ENCODE data around the gene R3HCC1L. TPM values are rescaled to one million over a fixed set of nuclear protein-coding genes. Genes with fewer than 3 reads are reported as not detected.
"Not testable (repeated sequence)": the region's sequence is repeated elsewhere in the genome, so short reads cannot be mapped to it uniquely, and the experiment has no call there.

The R3HCC1L gene
- total and polyA plus RNA-seq, 2 experiments from 2014 or later: 5.2 to 12.7 TPM

DNA sequence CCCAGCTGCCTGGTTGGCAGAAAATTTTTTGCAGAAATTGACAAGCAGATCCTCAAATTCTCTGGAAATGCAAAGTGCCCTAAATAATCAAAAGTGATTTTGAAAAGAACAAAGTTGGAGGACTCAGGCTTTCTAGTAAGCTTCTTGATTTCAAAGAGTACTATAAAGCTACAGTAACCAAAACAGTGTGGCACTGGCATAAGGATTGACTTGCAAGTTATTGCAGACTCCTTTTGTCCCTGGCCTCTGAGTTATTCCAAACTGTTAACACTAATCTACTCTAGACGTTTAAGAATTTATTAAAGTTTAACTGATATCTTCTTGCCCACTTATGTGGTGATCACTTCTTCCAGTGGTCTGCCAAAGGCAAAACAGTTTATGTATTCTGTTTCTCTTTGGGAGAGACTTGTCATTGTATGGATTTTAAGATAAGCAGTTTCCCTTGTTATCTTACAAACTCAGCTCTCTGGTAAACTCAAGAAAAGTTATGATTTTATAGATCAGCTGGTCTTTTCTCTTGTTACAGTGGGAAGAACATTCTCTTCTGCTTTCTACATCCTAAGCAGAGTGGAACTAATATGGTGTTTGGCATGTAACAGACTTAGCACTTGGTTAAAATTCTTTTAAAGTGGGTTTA lies 92.2 kb downstream of the R3HCC1L start:
- H3K4me1 ChIP-seq (ENCODE audit: insufficient read depth): no peaks in the 10 kb centered on the region
- H3K27me3 ChIP-seq: no peaks in the 10 kb centered on the region
- no peak overlapping the region for H2AFZ ChIP-seq
- H3K9me2 ChIP-seq (replicated peaks; ENCODE audit: insufficient read depth): no peaks in the 10 kb centered on the region
- WGBS (ENCODE audit: low lambda C conversion rate, missing lambda C conversion rate): 75% methylated on average over 1 of the region's 1 CpG
- H3K36me3 ChIP-seq (replicated peaks; ENCODE audit: insufficient read depth, low read depth): no peaks in the 10 kb centered on the region
- DNase-seq (ENCODE audit: low spot score): no peak
- H3K27ac ChIP-seq: no peak overlapping the region
- no peak for TF ChIP-seq EZH2phosphoT487 (IDR thresholded peaks at IDR 0.05; ENCODE audit: low read depth, severe bottlenecking, unreplicated experiment)
- no peak for TF ChIP-seq EZH2 (IDR thresholded peaks at IDR 0.05; ENCODE audit: borderline replicate concordance)
- TF ChIP-seq, protein P1, sequence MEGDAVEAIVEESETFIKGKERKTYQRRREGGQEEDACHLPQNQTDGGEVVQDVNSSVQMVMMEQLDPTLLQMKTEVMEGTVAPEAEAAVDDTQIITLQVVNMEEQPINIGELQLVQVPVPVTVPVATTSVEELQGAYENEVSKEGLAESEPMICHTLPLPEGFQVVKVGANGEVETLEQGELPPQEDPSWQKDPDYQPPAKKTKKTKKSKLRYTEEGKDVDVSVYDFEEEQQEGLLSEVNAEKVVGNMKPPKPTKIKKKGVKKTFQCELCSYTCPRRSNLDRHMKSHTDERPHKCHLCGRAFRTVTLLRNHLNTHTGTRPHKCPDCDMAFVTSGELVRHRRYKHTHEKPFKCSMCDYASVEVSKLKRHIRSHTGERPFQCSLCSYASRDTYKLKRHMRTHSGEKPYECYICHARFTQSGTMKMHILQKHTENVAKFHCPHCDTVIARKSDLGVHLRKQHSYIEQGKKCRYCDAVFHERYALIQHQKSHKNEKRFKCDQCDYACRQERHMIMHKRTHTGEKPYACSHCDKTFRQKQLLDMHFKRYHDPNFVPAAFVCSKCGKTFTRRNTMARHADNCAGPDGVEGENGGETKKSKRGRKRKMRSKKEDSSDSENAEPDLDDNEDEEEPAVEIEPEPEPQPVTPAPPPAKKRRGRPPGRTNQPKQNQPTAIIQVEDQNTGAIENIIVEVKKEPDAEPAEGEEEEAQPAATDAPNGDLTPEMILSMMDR (IDR thresholded peaks at IDR 0.05; ENCODE audit: poor library complexity): no peak
- H3K4me3 ChIP-seq: no peak overlapping the region
- no peaks in the 10 kb centered on the region for H3K9me3 ChIP-seq (ENCODE audit: low read depth)
- no peak overlapping the region for H3K4me2 ChIP-seq
- H4K20me1 ChIP-seq (ENCODE audit: insufficient read depth, poor library complexity, severe bottlenecking): no peaks in the 10 kb centered on the region
- H3K79me2 ChIP-seq: peaks cover 16% of the 10 kb centered on the region

DNA sequence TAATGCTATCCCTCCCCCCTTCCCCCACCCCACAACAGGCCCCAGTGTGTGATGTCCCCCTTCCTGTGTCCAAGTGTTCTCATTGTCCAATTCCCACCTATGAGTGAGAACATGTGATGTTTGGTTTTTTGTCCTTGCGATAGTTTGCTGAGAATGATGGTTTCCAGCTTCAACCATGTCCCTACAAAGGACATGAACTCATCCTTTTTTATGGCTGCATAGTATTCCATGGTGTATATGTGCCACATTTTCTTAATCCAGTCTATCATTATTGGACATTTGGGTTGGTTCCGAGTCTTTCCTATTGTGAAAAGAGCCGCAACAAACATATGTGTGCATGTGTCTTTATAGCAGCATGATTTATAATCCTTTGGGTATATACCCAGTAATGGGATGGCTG lies 93.3 kb downstream of the R3HCC1L start:
- H2AFZ ChIP-seq; H3K36me3 ChIP-seq (replicated peaks; ENCODE audit: insufficient read depth, low read depth); H3K27ac ChIP-seq; DNase-seq (ENCODE audit: low spot score); H3K9me3 ChIP-seq (ENCODE audit: low read depth); H4K20me1 ChIP-seq (ENCODE audit: insufficient read depth, poor library complexity, severe bottlenecking); H3K4me1 ChIP-seq (ENCODE audit: insufficient read depth); H3K9me2 ChIP-seq (replicated peaks; ENCODE audit: insufficient read depth); H3K4me2 ChIP-seq; H3K4me3 ChIP-seq; H3K27me3 ChIP-seq: not testable (repeated sequence)
- peaks cover 16% of the 10 kb centered on the region for H3K79me2 ChIP-seq
- WGBS (ENCODE audit: low lambda C conversion rate, missing lambda C conversion rate): 100% methylated on average over 3 of the region's 3 CpGs

DNA sequence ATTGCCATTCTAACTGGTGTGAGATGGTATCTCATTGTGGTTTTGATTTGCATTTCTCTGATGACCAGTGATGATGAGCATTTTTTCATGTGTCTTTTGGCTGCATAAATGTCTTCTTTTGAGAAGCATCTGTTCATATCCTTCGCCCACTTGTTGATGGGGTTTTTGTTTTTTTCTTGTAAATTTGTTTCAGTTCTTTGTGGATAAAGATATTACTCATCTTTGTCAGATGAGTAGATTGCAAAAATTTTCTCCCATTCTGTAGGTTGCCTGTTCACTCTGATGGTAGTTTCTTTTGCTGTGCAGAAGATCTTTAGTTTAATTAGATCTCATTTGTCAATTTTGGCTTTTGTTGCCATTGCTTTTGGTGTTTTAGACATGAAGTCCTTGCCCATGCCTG lies 93.8 kb downstream of the R3HCC1L start:
- H3K9me2 ChIP-seq (replicated peaks; ENCODE audit: insufficient read depth); H3K9me3 ChIP-seq (ENCODE audit: low read depth); H3K4me2 ChIP-seq; H3K4me1 ChIP-seq (ENCODE audit: insufficient read depth); DNase-seq (ENCODE audit: low spot score); H3K4me3 ChIP-seq; H4K20me1 ChIP-seq (ENCODE audit: insufficient read depth, poor library complexity, severe bottlenecking); H3K27ac ChIP-seq; H3K36me3 ChIP-seq (replicated peaks; ENCODE audit: insufficient read depth, low read depth); H3K27me3 ChIP-seq; H2AFZ ChIP-seq: not testable (repeated sequence)
- 100% methylated on average over 1 of the region's 1 CpG for WGBS (ENCODE audit: low lambda C conversion rate, missing lambda C conversion rate)
- H3K79me2 ChIP-seq: peaks cover 16% of the 10 kb centered on the region

DNA sequence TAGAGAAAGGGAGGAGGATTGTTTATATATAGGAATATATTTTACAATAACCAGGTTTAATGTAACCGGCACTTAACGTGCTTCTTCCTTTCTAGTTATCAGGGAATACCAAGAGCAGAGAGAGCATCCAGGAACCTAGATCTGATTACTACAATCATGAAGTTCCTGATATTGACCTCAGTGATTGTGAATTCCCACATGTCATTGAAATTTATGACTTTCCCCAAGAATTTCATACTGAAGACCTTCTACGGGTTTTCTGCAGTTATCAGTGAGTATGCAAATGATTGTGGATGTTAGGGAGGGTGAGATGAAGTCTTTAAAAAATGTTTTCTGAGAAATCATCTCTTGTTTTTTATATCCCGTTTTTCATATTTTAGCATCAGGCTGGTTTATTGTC lies 97.0 kb downstream of the R3HCC1L start:
- H2AFZ ChIP-seq: no peak overlapping the region
- H3K9me2 ChIP-seq (replicated peaks; ENCODE audit: insufficient read depth): no peaks in the 10 kb centered on the region
- no peak for TF ChIP-seq EZH2phosphoT487 (IDR thresholded peaks at IDR 0.05; ENCODE audit: low read depth, severe bottlenecking, unreplicated experiment)
- TF ChIP-seq, protein P1 (IDR thresholded peaks at IDR 0.05; ENCODE audit: poor library complexity): no peak
- no peak for TF ChIP-seq EZH2 (IDR thresholded peaks at IDR 0.05; ENCODE audit: borderline replicate concordance)
- H3K36me3 ChIP-seq (replicated peaks; ENCODE audit: insufficient read depth, low read depth): peaks cover 5% of the 10 kb centered on the region
- no peak for DNase-seq (ENCODE audit: low spot score)
- no peak overlapping the region for H3K4me3 ChIP-seq
- H3K4me1 ChIP-seq (ENCODE audit: insufficient read depth): no peaks in the 10 kb centered on the region
- no peaks in the 10 kb centered on the region for H3K27me3 ChIP-seq
- H3K9me3 ChIP-seq (ENCODE audit: low read depth): no peaks in the 10 kb centered on the region
- H3K27ac ChIP-seq: no peak overlapping the region
- no peaks in the 10 kb centered on the region for H4K20me1 ChIP-seq (ENCODE audit: insufficient read depth, poor library complexity, severe bottlenecking)
- H3K79me2 ChIP-seq: peaks cover 4% of the 10 kb centered on the region
- 94% methylated on average over 4 of the region's 4 CpGs for WGBS (ENCODE audit: low lambda C conversion rate, missing lambda C conversion rate)
- no peak overlapping the region for H3K4me2 ChIP-seq
